Psoas muscle (tissue), 8 donors: ENCODE measurements around the gene HS6ST2. TPM values are rescaled to one million over a fixed set of nuclear protein-coding genes. Genes with fewer than 3 reads are reported as not detected.

Experiments used
- ATAC-seq, 4 donors: fragments of 200-7000 bp; cut with Tn5 transposase; one replicate each; pipeline ENCODE4 v1.9.1; 2020; ENCODE audit warnings: moderate library complexity in 3 of 4, mild to moderate bottlenecking in 2 of 4
- DNase-seq, 2 donors: peaks; one replicate each; pipeline ENCODE4 v3.0.0-alpha.2; 2020
- H3K27ac ChIP-seq: fragments of 200-600 bp; one replicate; pipeline ENCODE4 v1.8.0; 2022
- H3K27me3 ChIP-seq, 3 donors: fragments of 200-600 bp in 1 of 3; one replicate each; pipeline versions ENCODE4 v1.6.1 to v1.8.0; 2013 to 2022; ENCODE audit warnings: low read length in 2 of 3, mild to moderate bottlenecking in 2 of 3, moderate library complexity in 1 of 3; ENCODE audit not compliant: insufficient read depth in 3 of 3
- H3K36me3 ChIP-seq, 2 donors: fragments of 200-600 bp in 1 of 2; one replicate each; pipeline versions ENCODE4 v1.6.1 to v1.8.0; 2013 to 2022; ENCODE audit warnings: low read depth in 1 of 2, mild to moderate bottlenecking in 1 of 2, moderate library complexity in 1 of 2; ENCODE audit not compliant: insufficient read depth in 1 of 2
- H3K4me1 ChIP-seq: fragments of 200-600 bp; one replicate; pipeline ENCODE4 v1.8.0; 2022
- H3K4me3 ChIP-seq: fragments of 200-600 bp; one replicate; pipeline ENCODE4 v1.8.0; 2022; ENCODE audit warnings: mild to moderate bottlenecking
- H3K9me3 ChIP-seq: fragments of 200-600 bp; one replicate; pipeline ENCODE4 v1.8.0; 2022
- CTCF ChIP-seq: fragments of 200-600 bp; IDR thresholded peaks from one replicate; pipeline ENCODE4 v1.8.0; 2022; ENCODE audit warnings: antibody characterized with exemption
- WGBS, 3 donors: extraction: QIAGEN DNeasy Blood & Tissue Kit; methylation state at CpG; one replicate each; pipeline versions ENCODE4 v1.1.6 to v1.1.7; 2013; 5-methylcytosine and 5-hydroxymethylcytosine counted together
- intact Hi-C, 2 donors: fragments of 100-400 bp; cut with DNase I; formaldehyde crosslinking; loops; one replicate each; pipeline versions ENCODE4 v1.11.0 to v1.14.2; 2022
- polyA plus RNA-seq, 3 donors: library from polyadenylated mRNA; stranded (reverse); fragments of 200-250 nt; gene quantifications; one replicate each; pipeline ENCODE4 v1.2.3, GENCODE V29; 2013
- total RNA-seq, 4 donors: library from RNA; stranded (reverse); fragmentation: NEBNext Ultra II Directional in 2 of 4; extraction: Animal tissue kit (Norgen Biotek cat#: 25700) in 2 of 4; gene quantifications; one replicate each; pipeline versions ENCODE4 v1.2.1 to v1.2.4, GENCODE V29; 2021 to 2023
- donor health status: healthy with polysubstance abuse.
- donor health status: DM: no; HTN: no; CAD: no; lungs with moderate emphysema.
- donor health status: Bipolar disorder and iron deficiency.
- donor health status: healthy.
- donor health status: DM: yes; HTN: yes; CAD: no.
- donor health status: DM: no; HTN: no; CAD: no.
- donor health status: DM: no; HTN: no; CAD: no.
- donor health status: DM: yes; HTN: yes; CAD: no.

HS6ST2 gene
- total and polyA plus RNA-seq, 7 donors: 0.30 to 10.0 (median 1.3) TPM

DNA sequence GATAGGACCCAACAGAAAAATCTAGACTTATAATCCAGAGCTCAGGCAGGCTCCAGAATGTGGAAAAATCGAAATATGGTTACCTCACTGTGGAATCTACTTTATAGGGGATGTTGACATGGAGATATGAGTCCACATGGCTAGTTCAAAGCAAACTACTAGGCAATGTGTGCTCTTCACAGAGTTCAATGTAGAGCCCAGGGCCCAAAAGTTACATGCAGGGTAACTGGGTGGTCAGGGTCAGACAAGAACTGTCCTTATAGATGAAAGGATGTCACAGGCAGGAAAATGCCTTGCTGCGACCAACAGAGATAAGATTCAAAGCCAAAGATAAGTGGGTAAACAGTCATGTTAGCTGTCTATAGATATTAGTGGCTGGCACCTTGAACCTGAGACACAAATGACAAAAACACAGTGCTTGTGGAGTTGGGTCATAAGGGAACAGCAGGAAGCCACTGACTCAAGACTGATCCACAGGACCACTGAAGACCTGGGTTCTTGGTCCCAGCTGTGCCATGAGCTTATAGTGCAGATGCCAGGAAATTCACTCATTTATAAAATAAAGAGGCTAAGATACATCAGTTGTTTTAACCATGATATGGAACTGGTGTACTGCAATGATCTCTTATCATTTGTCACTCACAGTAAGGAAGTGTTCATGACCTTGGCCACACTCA lies 367.9 kb downstream of the HS6ST2 start:
- Histone ChIP-seq H3K4me1 (no peaks in the 10 kb centered on the region), H3K36me3 (no peaks in the 10 kb centered on the region), H3K27me3 (peaks cover 0 to 7% (median 0%) of the 10 kb centered on the region in 3 donors), H3K4me3 (no peak overlapping the region), H3K9me3 (no peaks in the 10 kb centered on the region), H3K27ac (no peak overlapping the region)
- no peak for ATAC-seq
- 68 to 88% (median 88%) methylated on average over 2 of the region's 2 CpGs for WGBS, 3 donors
- no peak for DNase-seq
- no peak for TF ChIP-seq CTCF
- intact Hi-C loops: loop anchor here in 1 of 2 donors (5.0 kb wide), 1 partner anchor 298 kb away; no protein-coding TSS in a partner anchor

- TF ChIP-seq CTCF: no peak
- intact Hi-C loops: no loop called here
- peaks cover 0 to 16% (median 0%) of the 10 kb centered on the region in 3 donors for H3K27me3 ChIP-seq
- H3K4me3 ChIP-seq: no peak overlapping the region
- no peaks in the 10 kb centered on the region for H3K4me1 ChIP-seq
- DNase-seq: no peak
- no peak overlapping the region for H3K27ac ChIP-seq
- no peak for ATAC-seq
- 82 to 96% (median 93%) methylated on average over 4 of the region's 4 CpGs for WGBS, 3 donors
- H3K36me3 ChIP-seq: no peaks in the 10 kb centered on the region
- no peaks in the 10 kb centered on the region for H3K9me3 ChIP-seq
Observed at GRCh38 chrX:132584936-132585335, 373.5 kb downstream of the HS6ST2 start.

GRCh38 chrX:132576939-132577338 lies 381.5 kb downstream of the HS6ST2 start:
- intact Hi-C loops: no loop called here
- H3K9me3 ChIP-seq: no peaks in the 10 kb centered on the region
- 38 to 47% (median 39%) methylated on average over 2 of the region's 2 CpGs for WGBS, 3 donors
- no peak overlapping the region for H3K27ac ChIP-seq
- peaks cover 0 to 14% (median 0%) of the 10 kb centered on the region in 3 donors for H3K27me3 ChIP-seq
- ATAC-seq: no peak
- no peak overlapping the region for H3K4me3 ChIP-seq
- no peaks in the 10 kb centered on the region for H3K36me3 ChIP-seq
- no peaks in the 10 kb centered on the region for H3K4me1 ChIP-seq
- DNase-seq: no peak
- no peak for TF ChIP-seq CTCF

Other genes starting within 250 kb of the HS6ST2 start
- gene USP26, start 138.5 kb upstream of the HS6ST2 start, total RNA-seq: not detected
- not detected for gene USP26, start 138.5 kb upstream of the HS6ST2 start, polyA plus RNA-seq